Gastroesophageal sphincter (tissue), 4 donors: ENCODE results near the gene RANGRF. TPM values are rescaled to one million over a fixed set of nuclear protein-coding genes. Genes with fewer than 3 reads are reported as not detected.

Experiments
- ATAC-seq: fragments of 150-250 bp; one replicate; pipeline ENCODE4 v1.9.1; 2016; ENCODE audit warnings: mild to moderate bottlenecking, moderate library complexity
- H3K27ac ChIP-seq, 4 donors: fragments of 200-600 bp; sonication (generic) in 3 of 4; 1 replicate in 3 of 4; 2 replicates in 1 of 4; pipeline ENCODE4 v1.5.1; 2016 to 2019
- H3K27me3 ChIP-seq: fragments of 200-600 bp; sonication (generic); one replicate; pipeline ENCODE4 v1.5.1; 2019
- H3K36me3 ChIP-seq, 2 donors: fragments of 200-600 bp; sonication (generic); one replicate each; pipeline ENCODE4 v1.5.1; 2019; ENCODE audit warnings: control low read depth in 1 of 2
- H3K4me1 ChIP-seq, 3 donors: fragments of 200-600 bp; sonication (generic); 1 replicate in 2 of 3; 2 replicates in 1 of 3; pipeline ENCODE4 v1.5.1; 2016 to 2019; ENCODE audit warnings: control low read depth in 2 of 3
- H3K4me3 ChIP-seq, 2 donors: fragments of 200-600 bp; sonication (generic); one replicate each; pipeline ENCODE4 v1.5.1; 2019; ENCODE audit warnings: mild to moderate bottlenecking in 1 of 2, moderate library complexity in 1 of 2
- H3K9me3 ChIP-seq, 3 donors: fragments of 200-600 bp; sonication (generic); one replicate each; pipeline ENCODE4 v1.5.1; 2017 to 2019; ENCODE audit warnings: control low read depth in 2 of 3
- CTCF ChIP-seq, 4 experiments: fragments of 200-600 bp in 2 of 4; fragments of 450-650 bp in 2 of 4; sonication (generic) in 1 of 4; IDR thresholded peaks; one replicate each; pipeline ENCODE4 v1.5.1; 2017 to 2019; ENCODE audit warnings: antibody characterized with exemption in 4 of 4, mild to moderate bottlenecking in 2 of 4, moderate library complexity in 2 of 4
- EP300 ChIP-seq: sonication (generic); formaldehyde crosslinking; IDR thresholded peaks from one replicate; pipeline ENCODE4 v1.6.1; 2017; ENCODE audit warnings: antibody characterized with exemption, mild to moderate bottlenecking
- POLR2A ChIP-seq, 2 donors: fragments of 450-650 bp; IDR thresholded peaks; one replicate each; pipeline ENCODE4 v1.6.1; 2017; ENCODE audit warnings: antibody characterized with exemption in 2 of 2, mild to moderate bottlenecking in 2 of 2, moderate library complexity in 1 of 2
- POLR2AphosphoS5 ChIP-seq: sonication (generic); formaldehyde crosslinking; IDR thresholded peaks from one replicate; pipeline ENCODE4 v1.6.1; 2017; ENCODE audit warnings: antibody characterized with exemption
- WGBS, 2 donors: methylation state at CpG; one replicate each; pipeline ENCODE4 v1.1.5; 2018; ENCODE audit warnings: low coverage in 1 of 2; 5-methylcytosine and 5-hydroxymethylcytosine counted together
- total RNA-seq, 4 donors: library from RNA; depleted of rRNA; stranded (reverse); fragments of >200 nt; gene quantifications; one replicate each; pipeline ENCODE4 v1.1.0, GENCODE V29; 2016

The RANGRF gene
- total RNA-seq, 4 donors from 2014 or later, result 28.5 to 34.6 (median 30.1) TPM

GRCh38 chr17:8314797-8315763, 26.6 kb downstream of the RANGRF start:
- Histone ChIP-seq H3K4me3 (no peak overlapping the region), H3K27ac (no peak overlapping the region), H3K9me3 (no peaks in the 10 kb centered on the region), H3K4me1 (peaks cover 0 to 14% (median 0%) of the 10 kb centered on the region in 3 donors), H3K27me3 (peaks cover 93% of the 10 kb centered on the region), H3K36me3 (no peaks in the 10 kb centered on the region)
- TF ChIP-seq CTCF (IDR thresholded peaks at IDR 0.05) (no peak), POLR2A (IDR thresholded peaks at IDR 0.05) (no peak), EP300 (no peak), POLR2AphosphoS5 (no peak)
- 18% methylated on average over 9 of the region's 29 CpGs; no CpG with 5 or more reads in 1 of the 2 donors for WGBS, 2 donors
- no peak for ATAC-seq

GRCh38 chr17:8315764-8316217, 27.3 kb downstream of the RANGRF start:
- TF ChIP-seq POLR2AphosphoS5 (no peak), POLR2A (IDR thresholded peaks at IDR 0.05) (no peak), EP300 (no peak), CTCF (IDR thresholded peaks at IDR 0.05) (no peak)
- H3K4me3 ChIP-seq, result no peak overlapping the region
- H3K4me1 ChIP-seq, result peaks cover 0 to 14% (median 0%) of the 10 kb centered on the region in 3 donors
- H3K9me3 ChIP-seq, result no peaks in the 10 kb centered on the region
- H3K27me3 ChIP-seq, result peaks cover 86% of the 10 kb centered on the region
- ATAC-seq, result no peak
- WGBS, 2 donors, result 36% methylated on average over 8 of the region's 26 CpGs; no CpG with 5 or more reads in 1 of the 2 donors
- no peaks in the 10 kb centered on the region for H3K36me3 ChIP-seq
- no peak overlapping the region for H3K27ac ChIP-seq

- Histone ChIP-seq H3K9me3 (no peaks in the 10 kb centered on the region), H3K27me3 (peaks cover 62% of the 10 kb centered on the region), H3K27ac (no peak overlapping the region), H3K4me3 (no peak overlapping the region), H3K4me1 (peaks cover 0 to 14% (median 0%) of the 10 kb centered on the region in 3 donors), H3K36me3 (no peaks in the 10 kb centered on the region)
- WGBS, 2 donors, result 67 to 68% methylated on average over 8 to 11 of the region's 24 CpGs
- no peak for TF ChIP-seq CTCF (IDR thresholded peaks at IDR 0.05)
- TF ChIP-seq EP300, result no peak
- TF ChIP-seq POLR2AphosphoS5, result no peak
- no peak for TF ChIP-seq POLR2A (IDR thresholded peaks at IDR 0.05)
- ATAC-seq, result no peak
These were observed 29.8 kb downstream of the RANGRF start for GRCh38 chr17:8318010-8318935.

GRCh38 chr17:8320262-8320661, 31.8 kb downstream of the RANGRF start:
- ATAC-seq, result no peak
- no peak overlapping the region for H3K4me3 ChIP-seq
- peaks cover 0 to 8% (median 0%) of the 10 kb centered on the region in 3 donors for H3K4me1 ChIP-seq
- TF ChIP-seq POLR2AphosphoS5 (no peak), CTCF (IDR thresholded peaks at IDR 0.05) (no peak), POLR2A (IDR thresholded peaks at IDR 0.05) (no peak)
- H3K9me3 ChIP-seq, result no peaks in the 10 kb centered on the region
- H3K27me3 ChIP-seq, result peaks cover 54% of the 10 kb centered on the region
- H3K36me3 ChIP-seq, result no peaks in the 10 kb centered on the region
- H3K27ac ChIP-seq, result no peak overlapping the region
- WGBS, 2 donors, result 87 to 92% methylated on average over 2 to 4 of the region's 4 CpGs
